H9 (cell line): Measurements from ENCODE around the gene BRMS1L. TPM values are rescaled to one million over a fixed set of nuclear protein-coding genes. Genes with fewer than 3 reads are reported as not detected.

Experiments used
- DNase-seq: peaks from one replicate; pipeline ENCODE4 v3.0.0-alpha.2; 2017
- H2AFZ ChIP-seq: one replicate; pipeline ENCODE4 v1.6.1; 2013; ENCODE audit warnings: mild to moderate bottlenecking, low read length, control low read depth, moderate library complexity
- H2AK5ac ChIP-seq: 2 replicates; pipeline ENCODE4 v1.6.1; 2013; ENCODE audit warnings: low read length, control low read depth, mixed read lengths; ENCODE audit not compliant: insufficient read length
- H2BK120ac ChIP-seq: one replicate; pipeline ENCODE4 v1.6.1; 2013; ENCODE audit warnings: low read depth, mild to moderate bottlenecking, low read length, control low read depth, inconsistent platforms; ENCODE audit not compliant: poor library complexity, severe bottlenecking
- H2BK12ac ChIP-seq: 2 replicates; pipeline ENCODE4 v1.6.1; 2013; ENCODE audit warnings: low read length, control low read depth, mixed read lengths, low read depth; ENCODE audit not compliant: insufficient read length
- H2BK15ac ChIP-seq: 2 replicates; pipeline ENCODE4 v1.6.1; 2013; ENCODE audit warnings: low read depth, low read length, control low read depth
- H2BK20ac ChIP-seq: one replicate; pipeline ENCODE4 v1.6.1; 2013; ENCODE audit warnings: low read depth, mild to moderate bottlenecking, low read length, control low read depth, inconsistent platforms; ENCODE audit not compliant: poor library complexity, severe bottlenecking
- H2BK5ac ChIP-seq: 2 replicates; pipeline ENCODE4 v1.6.1; 2013; ENCODE audit warnings: low read length, control low read depth, mixed read lengths; ENCODE audit not compliant: insufficient read length
- H3K14ac ChIP-seq: 2 replicates; pipeline ENCODE4 v1.6.1; 2013; ENCODE audit warnings: low read length, control low read depth; ENCODE audit not compliant: insufficient read depth
- H3K18ac ChIP-seq: 2 replicates; pipeline ENCODE4 v1.6.1; 2013; ENCODE audit warnings: low read depth, mild to moderate bottlenecking, mixed read lengths, low read length, control low read depth; ENCODE audit not compliant: insufficient read length
- H3K23ac ChIP-seq: 2 replicates; pipeline ENCODE4 v1.6.1; 2013; ENCODE audit warnings: low read length, control low read depth, mixed read lengths, low read depth; ENCODE audit not compliant: insufficient read length
- H3K23me2 ChIP-seq: 2 replicates; pipeline ENCODE4 v1.6.1; 2013; ENCODE audit warnings: low read depth, mild to moderate bottlenecking, mixed read lengths, low read length, control low read depth; ENCODE audit not compliant: insufficient read length, poor library complexity, severe bottlenecking
- H3K27ac ChIP-seq: 2 replicates; pipeline ENCODE4 v1.5.1; 2013; ENCODE audit warnings: low read length, control low read depth, mixed read lengths, low read depth; ENCODE audit not compliant: insufficient read length
- H3K27me3 ChIP-seq: 2 replicates; pipeline ENCODE4 v1.6.1; 2013; ENCODE audit warnings: low read length, control low read depth, inconsistent platforms; ENCODE audit not compliant: insufficient read depth
- H3K4ac ChIP-seq: 2 replicates; pipeline ENCODE4 v1.6.1; 2013; ENCODE audit warnings: low read depth, mild to moderate bottlenecking, control low read depth, inconsistent platforms, low read length, moderate library complexity
- H3K4me1 ChIP-seq: 2 replicates; pipeline ENCODE4 v1.6.1; 2013; ENCODE audit warnings: low read length, control low read depth, inconsistent platforms; ENCODE audit not compliant: insufficient read depth
- H3K4me2 ChIP-seq: 2 replicates; pipeline ENCODE4 v1.6.1; 2013; ENCODE audit warnings: low read length, control low read depth, mixed read lengths; ENCODE audit not compliant: insufficient read length, insufficient read depth
- H3K56ac ChIP-seq: 2 replicates; pipeline ENCODE4 v1.6.1; 2013; ENCODE audit warnings: low read depth, mild to moderate bottlenecking, mixed read lengths, low read length, control low read depth; ENCODE audit not compliant: insufficient read length
- H3K79me1 ChIP-seq: 2 replicates; pipeline ENCODE4 v1.6.1; 2013; ENCODE audit warnings: low read depth, mild to moderate bottlenecking, moderate library complexity, low read length, control low read depth, inconsistent platforms; ENCODE audit not compliant: insufficient read depth, poor library complexity, severe bottlenecking
- H3K79me2 ChIP-seq: 2 replicates; pipeline ENCODE4 v1.6.1; 2013; ENCODE audit warnings: low read length, control low read depth, inconsistent platforms; ENCODE audit not compliant: insufficient read depth
- H3K9ac ChIP-seq: 2 replicates; pipeline ENCODE4 v1.6.1; 2013; ENCODE audit warnings: low read length, control low read depth, mixed read lengths; ENCODE audit not compliant: insufficient read length; ENCODE audit errors: extremely low read depth
- H3K9me3 ChIP-seq: one replicate; pipeline ENCODE4 v1.6.1; 2013; ENCODE audit warnings: low read depth, low read length, inconsistent platforms; ENCODE audit not compliant: control insufficient read depth
- H3T11ph ChIP-seq: one replicate; pipeline ENCODE4 v1.6.1; 2013; ENCODE audit warnings: mild to moderate bottlenecking, low read length, control low read depth, inconsistent platforms
- H4K20me1 ChIP-seq: one replicate; pipeline ENCODE4 v1.6.1; 2013; ENCODE audit not compliant: control insufficient read depth, insufficient read length, insufficient read depth
- H4K5ac ChIP-seq: 2 replicates; pipeline ENCODE4 v1.6.1; 2013; ENCODE audit warnings: low read depth, mild to moderate bottlenecking, mixed read lengths, low read length, control low read depth; ENCODE audit not compliant: insufficient read length
- H4K8ac ChIP-seq: replicated peaks from 2 replicates; pipeline ENCODE4 v1.6.1; 2013; ENCODE audit warnings: low read length, control low read depth, mixed read lengths, low read depth; ENCODE audit not compliant: insufficient read length
- H4K91ac ChIP-seq: 2 replicates; pipeline ENCODE4 v1.6.1; 2013; ENCODE audit warnings: low read depth, mild to moderate bottlenecking, moderate library complexity, mixed read lengths, low read length, control low read depth; ENCODE audit not compliant: insufficient read length
- H3K27ac Mint-ChIP-seq, 3 experiments: 2 replicates in 2 of 3; 3 replicates in 1 of 3; pipeline ENCODE4 v1.8.0; 2020 to 2021; ENCODE audit warnings: mixed read lengths in 3 of 3, mild to moderate bottlenecking in 1 of 3, moderate library complexity in 1 of 3
- H3K27me3 Mint-ChIP-seq: 2 replicates; pipeline ENCODE4 v1.8.0; 2021; ENCODE audit warnings: low read depth, mild to moderate bottlenecking, moderate library complexity, mixed read lengths
- H3K36me3 Mint-ChIP-seq, 3 experiments: 2 replicates in 2 of 3; 3 replicates in 1 of 3; pipeline ENCODE4 v1.8.0; 2020 to 2021; ENCODE audit warnings: low read depth in 3 of 3, mixed read lengths in 3 of 3; ENCODE audit not compliant: insufficient read depth in 1 of 3
- H3K4me1 Mint-ChIP-seq, 2 experiments: 2 replicates each; pipeline ENCODE4 v1.8.0; 2020; ENCODE audit warnings: mixed read lengths in 2 of 2
- H3K4me3 Mint-ChIP-seq, 2 experiments: 2 replicates in 1 of 2; 3 replicates in 1 of 2; pipeline ENCODE4 v1.8.0; 2020 to 2021; ENCODE audit warnings: mild to moderate bottlenecking in 2 of 2, mixed read lengths in 2 of 2, moderate library complexity in 1 of 2
- H3K9me3 Mint-ChIP-seq, 2 experiments: 2 replicates in 1 of 2; 3 replicates in 1 of 2; pipeline ENCODE4 v1.8.0; 2020; ENCODE audit warnings: mild to moderate bottlenecking in 2 of 2, mixed read lengths in 2 of 2, moderate library complexity in 1 of 2
- WGBS: extraction: QIAGEN DNeasy Blood & Tissue Kit; methylation state at CpG from one replicate; pipeline ENCODE4 v1.1.7; 2013; ENCODE audit warnings: missing lambda C conversion rate, low lambda C conversion rate, mixed read lengths; ENCODE audit not compliant: insufficient read length; ENCODE audit errors: extremely low coverage; 5-methylcytosine and 5-hydroxymethylcytosine counted together
- long read RNA-seq: library from polyadenylated mRNA; unstranded; transcript quantifications from one replicate; pipeline ENCODE4 v2.0.0, GENCODE V29; 2020
- total RNA-seq: library from RNA; stranded (reverse); gene quantifications from 2 replicates; pipeline ENCODE4 v1.2.1, GENCODE V29; 2021
- TF ChIP-seq, protein P1 (sequence below): fragments of 200-600 bp; sonication (generic); conservative IDR thresholded peaks from 3 replicates; pipeline ENCODE4 v1.8.0; 2021; ENCODE audit warnings: antibody characterized with exemption, mild to moderate bottlenecking

Gene BRMS1L
- 11.4 and 12.9 TPM in 2 replicates for total RNA-seq
- long read RNA-seq, transcript BRMS1L-201 (10 exons, 2,657 nt): major isoform, 54 of 61 reads
- long read RNA-seq, partial matches to known transcripts: 1 of 61 reads
- long read RNA-seq, other reads (novel, unspliced or antisense): 5 of 61 reads

DNA sequence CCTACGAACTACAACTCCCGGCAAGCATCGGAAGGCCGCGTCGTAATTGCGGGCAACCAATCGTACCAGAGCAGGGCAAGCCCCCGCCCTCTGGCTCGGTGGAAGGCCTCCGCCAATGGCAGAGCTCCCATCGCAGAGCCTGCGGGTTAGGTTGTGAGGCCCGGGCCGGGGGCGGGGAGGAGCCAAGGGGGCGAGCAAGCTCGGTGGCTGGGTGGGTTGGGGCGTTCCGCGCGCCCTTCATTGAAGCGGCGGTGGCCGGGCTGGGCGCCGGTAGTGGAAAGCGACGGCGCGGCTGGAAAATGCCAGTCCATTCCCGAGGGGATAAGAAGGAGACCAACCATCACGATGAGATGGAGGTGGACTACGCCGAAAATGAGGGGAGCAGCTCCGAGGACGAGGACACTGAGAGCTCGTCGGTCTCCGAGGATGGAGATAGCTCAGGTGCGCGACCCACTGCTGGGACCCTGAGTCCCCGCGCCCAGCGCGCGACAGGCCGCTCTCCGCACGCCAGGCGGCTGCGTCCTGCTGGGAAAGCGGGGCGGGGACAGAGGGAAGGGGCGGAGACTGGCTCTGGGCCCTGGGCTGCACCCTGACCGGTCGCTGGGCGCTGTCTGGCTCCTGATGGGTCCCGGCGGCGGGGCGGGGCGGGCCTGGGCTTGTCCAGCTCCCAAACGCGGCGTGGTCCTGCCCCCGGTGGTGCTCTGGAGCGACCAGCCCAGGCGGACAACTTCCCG lies at the start of gene BRMS1L:
Gene BRMS1L, plus strand, starts transcription at position 121 of the 734 bp plus-strand sequence. Its CDS starts 179 bp downstream, at position 300.
- peak within 1 kb of the TSS; percentile 78 for H3K4me2 ChIP-seq
- no peaks in the 10 kb centered on the region for H4K20me1 ChIP-seq
- H3K79me2 ChIP-seq: no peaks in the 10 kb centered on the region; the same call in 1 of the 2 replicates
- WGBS: no CpG with 5 or more reads among the region's 70 CpGs
- no peak within 1 kb of the TSS for H4K91ac ChIP-seq
- H3K79me1 ChIP-seq: no peaks in the 10 kb centered on the region
- Mint-ChIP-seq H3K4me3 (peak within 1 kb of the TSS; percentile 91 to 95), H3K36me3 (peaks cover 0 to 5% (median 4%) of the 10 kb centered on the region in 3 experiments; a peak in 3 of 7 replicates), H3K27me3 (no peaks in the 10 kb centered on the region), H3K4me1 (peaks cover 12% of the 10 kb centered on the region in 2 experiments), H3K27ac (peak within 1 kb of the TSS; percentile 94 to 97 (median 97)), H3K9me3 (no peaks in the 10 kb centered on the region)
- H3K56ac ChIP-seq: no peak within 1 kb of the TSS
- peak within 1 kb of the TSS; percentile 96 for H3K14ac ChIP-seq
- H2BK5ac ChIP-seq: no peak within 1 kb of the TSS
- H3K18ac ChIP-seq: peak within 1 kb of the TSS; percentile 87
- no peaks in the 10 kb centered on the region for H3K27me3 ChIP-seq
- H3K23ac ChIP-seq: no peak within 1 kb of the TSS
- no peaks in the 10 kb centered on the region for H3K9me3 ChIP-seq
- no peaks in the 10 kb centered on the region for H3K4me1 ChIP-seq
- no peak within 1 kb of the TSS for H3T11ph ChIP-seq
- H2BK15ac ChIP-seq: no peak within 1 kb of the TSS
- no peak within 1 kb of the TSS for H4K8ac ChIP-seq
- H2BK20ac ChIP-seq: no peak within 1 kb of the TSS
- H3K4ac ChIP-seq: no peak within 1 kb of the TSS
- peak within 1 kb of the TSS; percentile 16 for H2BK12ac ChIP-seq
- no peak within 1 kb of the TSS for H2AFZ ChIP-seq
- no peak within 1 kb of the TSS for H2AK5ac ChIP-seq
- peak; percentile 99 for DNase-seq
- no peak within 1 kb of the TSS for H2BK120ac ChIP-seq
- peak within 1 kb of the TSS; percentile 81 for H3K27ac ChIP-seq
- H3K9ac ChIP-seq: peak within 1 kb of the TSS; percentile 85
- peaks cover 5% of the 10 kb centered on the region for H3K23me2 ChIP-seq
- no peak within 1 kb of the TSS for H4K5ac ChIP-seq
- TF ChIP-seq, protein P1, sequence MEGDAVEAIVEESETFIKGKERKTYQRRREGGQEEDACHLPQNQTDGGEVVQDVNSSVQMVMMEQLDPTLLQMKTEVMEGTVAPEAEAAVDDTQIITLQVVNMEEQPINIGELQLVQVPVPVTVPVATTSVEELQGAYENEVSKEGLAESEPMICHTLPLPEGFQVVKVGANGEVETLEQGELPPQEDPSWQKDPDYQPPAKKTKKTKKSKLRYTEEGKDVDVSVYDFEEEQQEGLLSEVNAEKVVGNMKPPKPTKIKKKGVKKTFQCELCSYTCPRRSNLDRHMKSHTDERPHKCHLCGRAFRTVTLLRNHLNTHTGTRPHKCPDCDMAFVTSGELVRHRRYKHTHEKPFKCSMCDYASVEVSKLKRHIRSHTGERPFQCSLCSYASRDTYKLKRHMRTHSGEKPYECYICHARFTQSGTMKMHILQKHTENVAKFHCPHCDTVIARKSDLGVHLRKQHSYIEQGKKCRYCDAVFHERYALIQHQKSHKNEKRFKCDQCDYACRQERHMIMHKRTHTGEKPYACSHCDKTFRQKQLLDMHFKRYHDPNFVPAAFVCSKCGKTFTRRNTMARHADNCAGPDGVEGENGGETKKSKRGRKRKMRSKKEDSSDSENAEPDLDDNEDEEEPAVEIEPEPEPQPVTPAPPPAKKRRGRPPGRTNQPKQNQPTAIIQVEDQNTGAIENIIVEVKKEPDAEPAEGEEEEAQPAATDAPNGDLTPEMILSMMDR: no peak
